ENCODE results near the gene USP13.

Gene USP13

GRCh38 chr3:179801856-179802255 lies 149.0 kb downstream of the USP13 start:
- no peak for DNase-seq

- no peak for DNase-seq
These were observed 153.3 kb downstream of the USP13 start for GRCh38 chr3:179806177-179806576.

- no peak for DNase-seq
These were observed 154.7 kb downstream of the USP13 start for GRCh38 chr3:179807588-179807987.

GRCh38 chr3:179809639-179810038 lies 156.8 kb downstream of the USP13 start:
- no peak for DNase-seq

GRCh38 chr3:179811321-179812095 lies 158.7 kb downstream of the USP13 start:
- DNase-seq: no peak

GRCh38 chr3:179812096-179812382 lies 159.2 kb downstream of the USP13 start:
- no peak for DNase-seq

GRCh38 chr3:179819379-179819778 lies 166.5 kb downstream of the USP13 start:
- no peak for DNase-seq

- DNase-seq: no peak
These were observed 169.5 kb downstream of the USP13 start for GRCh38 chr3:179822296-179822695.

- DNase-seq: no peak
These were observed 172.8 kb downstream of the USP13 start for GRCh38 chr3:179825527-179826246.

- no peak for DNase-seq
These were observed 173.4 kb downstream of the USP13 start for GRCh38 chr3:179826247-179826637.

GRCh38 chr3:179828738-179829137 lies 175.9 kb downstream of the USP13 start:
- DNase-seq: no peak

- DNase-seq: no peak
These were observed 176.6 kb downstream of the USP13 start for GRCh38 chr3:179829401-179829800.

- DNase-seq: no peak
These were observed 179.6 kb downstream of the USP13 start for GRCh38 chr3:179832333-179832854.

- DNase-seq: no peak
These were observed 180.5 kb downstream of the USP13 start for GRCh38 chr3:179833294-179833693.

- DNase-seq: no peak
These were observed 184.5 kb downstream of the USP13 start for GRCh38 chr3:179837374-179837773.
